Nephron (organoid): ENCODE results near the gene SLC4A5.

ENCODE experiments used
- H3K27ac Mint-ChIP-seq, 3 experiments: 2 replicates each; pipeline ENCODE4 v1.8.0; 2020; ENCODE audit warnings: mixed read lengths in 3 of 3, mild to moderate bottlenecking in 2 of 3, moderate library complexity in 1 of 3
- H3K27me3 Mint-ChIP-seq: 2 replicates; pipeline ENCODE4 v1.8.0; 2021; ENCODE audit warnings: low read depth, mild to moderate bottlenecking, moderate library complexity, mixed read lengths
- H3K36me3 Mint-ChIP-seq: 2 replicates; pipeline ENCODE4 v1.8.0; 2020; ENCODE audit warnings: low read depth, mixed read lengths
- H3K4me1 Mint-ChIP-seq: 2 replicates; pipeline ENCODE4 v1.8.0; 2020; ENCODE audit warnings: mixed read lengths
- H3K4me3 Mint-ChIP-seq, 3 experiments: 2 replicates each; pipeline ENCODE4 v1.8.0; 2020; ENCODE audit warnings: mild to moderate bottlenecking in 3 of 3, mixed read lengths in 3 of 3, moderate library complexity in 2 of 3
- H3K9me3 Mint-ChIP-seq: 2 replicates; pipeline ENCODE4 v1.8.0; 2020; ENCODE audit warnings: mixed read lengths
- CTCF ChIP-seq, 3 experiments: fragments of 200-600 bp; sonication (generic); IDR thresholded peaks; one replicate each; pipeline ENCODE4 v1.5.0; 2021; ENCODE audit warnings: antibody characterized with exemption in 3 of 3; ENCODE audit not compliant: unreplicated experiment in 3 of 3

SLC4A5 gene

GRCh38 chr2:74205596-74205995 is 137.6 kb downstream of the SLC4A5 start:
- Mint-ChIP-seq H3K4me1 (peaks cover 13% of the 10 kb centered on the region), H3K27ac (no peak overlapping the region)
- TF ChIP-seq CTCF (IDR thresholded peaks at IDR 0.05; ENCODE audit: unreplicated experiment in 3 of 3) = no peak

DNA sequence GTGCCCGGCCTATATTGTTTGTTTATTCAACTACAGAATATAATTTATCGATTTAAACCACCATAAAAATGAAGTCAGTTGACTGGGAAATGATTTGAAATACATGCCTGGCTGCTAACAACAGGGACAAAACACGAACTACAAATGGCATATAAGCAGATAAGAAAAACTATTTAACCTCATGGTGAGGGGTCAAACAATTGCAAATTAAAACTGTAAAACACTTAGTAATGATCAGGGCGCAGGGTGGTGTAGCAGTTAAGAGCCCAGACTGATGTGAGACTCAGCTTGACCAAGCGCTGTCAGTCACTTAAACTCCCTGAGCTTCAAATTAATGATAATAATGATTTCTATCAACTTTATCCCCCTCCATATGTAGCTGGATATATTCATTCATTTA is 138.1 kb downstream of the SLC4A5 start:
- Mint-ChIP-seq H3K27ac (no peak overlapping the region), H3K4me1 (peaks cover 18% of the 10 kb centered on the region), H3K27me3 (no peaks in the 10 kb centered on the region), H3K36me3 (peaks cover 12% of the 10 kb centered on the region), H3K4me3 (no peak overlapping the region), H3K9me3 (no peaks in the 10 kb centered on the region)
- TF ChIP-seq CTCF (IDR thresholded peaks at IDR 0.05; ENCODE audit: unreplicated experiment in 3 of 3) = no peak

More at GRCh38 chr2:74205596-74205995, 137.6 kb downstream of the SLC4A5 start:
- Mint-ChIP-seq H3K27me3 (no peaks in the 10 kb centered on the region), H3K4me3 (no peak overlapping the region), H3K9me3 (no peaks in the 10 kb centered on the region), H3K36me3 (peaks cover 12% of the 10 kb centered on the region)

DNA sequence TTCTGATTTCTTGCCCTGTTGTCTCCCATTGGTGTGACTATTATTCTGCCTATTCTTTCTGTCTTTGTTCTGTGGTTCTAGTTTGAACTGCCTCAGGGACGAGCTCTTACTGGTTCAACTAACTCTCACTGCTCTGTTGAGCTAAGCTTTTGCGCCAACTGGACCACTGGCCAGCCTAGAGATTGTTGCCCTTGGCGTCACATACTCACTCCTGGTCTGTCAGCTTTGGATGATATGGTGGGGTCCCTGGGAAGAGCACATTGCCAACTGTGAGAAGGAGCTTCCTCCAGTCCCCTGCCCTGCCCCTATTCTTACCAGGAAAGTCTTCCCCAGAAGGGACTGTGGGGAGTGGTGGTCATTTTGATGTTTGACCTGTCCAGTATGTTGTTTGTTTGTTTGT is 138.8 kb downstream of the SLC4A5 start:
- peaks cover 24% of the 10 kb centered on the region for H3K4me1 Mint-ChIP-seq
- TF ChIP-seq CTCF (IDR thresholded peaks at IDR 0.05; ENCODE audit: unreplicated experiment in 3 of 3) = no peak
- no peak overlapping the region for H3K27ac Mint-ChIP-seq
- H3K4me3 Mint-ChIP-seq = no peak overlapping the region
- H3K36me3 Mint-ChIP-seq = peaks cover 7% of the 10 kb centered on the region
- H3K27me3 Mint-ChIP-seq = no peaks in the 10 kb centered on the region
- H3K9me3 Mint-ChIP-seq = no peaks in the 10 kb centered on the region

DNA sequence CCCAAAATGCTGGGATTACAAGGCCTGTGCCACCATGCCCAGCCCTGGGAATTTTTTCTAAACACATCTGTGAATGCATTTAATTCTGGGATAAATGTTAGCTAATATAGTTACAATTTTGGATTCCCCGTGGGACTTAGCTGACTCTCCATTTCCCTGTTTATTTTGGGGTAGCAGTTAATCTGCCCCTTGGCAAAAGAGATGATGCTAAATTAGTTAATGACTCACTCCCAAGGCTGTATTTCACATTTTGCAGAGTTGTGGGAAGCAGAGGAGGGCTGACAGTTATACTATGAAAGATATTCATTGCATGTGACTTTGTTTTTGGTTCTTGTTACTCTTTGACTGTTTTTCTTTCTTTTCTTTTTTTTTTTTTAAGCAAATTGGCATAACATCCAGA is 141.6 kb downstream of the SLC4A5 start:
- Mint-ChIP-seq H3K36me3 (no peaks in the 10 kb centered on the region), H3K4me3 (peak overlapping the region; percentile 64 to 70 (median 68)), H3K4me1 (peaks cover 35% of the 10 kb centered on the region), H3K27me3 (peaks cover 6% of the 10 kb centered on the region), H3K27ac (peak overlapping the region in 1 of 3 experiments; percentile 18), H3K9me3 (no peaks in the 10 kb centered on the region)
- TF ChIP-seq CTCF (IDR thresholded peaks at IDR 0.05; ENCODE audit: unreplicated experiment in 3 of 3) = no peak

- peak overlapping the region; percentile 64 to 70 (median 68) for H3K4me3 Mint-ChIP-seq
- H3K36me3 Mint-ChIP-seq = no peaks in the 10 kb centered on the region
- no peak for TF ChIP-seq CTCF (IDR thresholded peaks at IDR 0.05; ENCODE audit: unreplicated experiment in 3 of 3)
- H3K27me3 Mint-ChIP-seq = peaks cover 6% of the 10 kb centered on the region
- no peak overlapping the region for H3K27ac Mint-ChIP-seq
- H3K4me1 Mint-ChIP-seq = peaks cover 35% of the 10 kb centered on the region
- no peaks in the 10 kb centered on the region for H3K9me3 Mint-ChIP-seq
Observed at GRCh38 chr2:74201196-74201595, 142.0 kb downstream of the SLC4A5 start.

DNA sequence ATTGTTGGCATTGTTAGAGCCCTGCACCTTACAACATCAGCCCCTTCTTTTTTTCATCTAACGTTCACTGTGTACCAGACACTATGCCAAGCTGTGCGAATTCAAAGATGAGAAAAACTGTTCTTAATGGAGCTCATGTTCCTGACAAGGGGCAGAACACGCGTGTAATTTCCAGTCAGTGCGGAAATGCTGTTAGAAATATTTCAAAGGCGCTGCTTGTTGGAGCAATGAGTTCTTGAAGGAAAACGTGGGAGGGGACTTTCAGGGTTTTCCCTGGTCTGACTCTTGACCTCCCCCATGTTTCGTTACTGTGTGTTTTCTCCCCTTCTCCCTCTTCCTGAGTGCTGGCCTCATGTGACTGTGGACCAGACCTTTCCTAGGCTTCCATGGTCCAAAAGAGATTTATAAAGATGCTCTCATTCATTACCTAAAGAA is 143.3 kb downstream of the SLC4A5 start:
- Mint-ChIP-seq H3K4me3 (peak overlapping the region; percentile 92 to 97 (median 95)), H3K27me3 (peaks cover 10% of the 10 kb centered on the region), H3K4me1 (peaks cover 35% of the 10 kb centered on the region), H3K9me3 (no peaks in the 10 kb centered on the region), H3K27ac (peak overlapping the region; percentile 56 to 92 (median 63)), H3K36me3 (no peaks in the 10 kb centered on the region)
- TF ChIP-seq CTCF (IDR thresholded peaks at IDR 0.05; ENCODE audit: unreplicated experiment in 3 of 3) = no peak
